Mononuclear cell (primary cell): ENCODE results near the gene CSTB. TPM values are rescaled to one million over a fixed set of nuclear protein-coding genes. Genes with fewer than 3 reads are reported as not detected.

Source experiments
- H3K27me3 ChIP-seq: 2 replicates; pipeline ENCODE4 v1.6.0; 2011; ENCODE audit warnings: low read length, control low read depth; ENCODE audit not compliant: insufficient read depth
- H3K4me1 ChIP-seq: 2 replicates; pipeline ENCODE4 v1.5.1; 2011; ENCODE audit warnings: mild to moderate bottlenecking, low read length, control low read depth; ENCODE audit not compliant: insufficient read depth
- H3K4me3 ChIP-seq: 2 replicates; pipeline ENCODE4 v1.5.1; 2011; ENCODE audit warnings: mild to moderate bottlenecking, low read length, moderate library complexity
- H3K9me3 ChIP-seq: 2 replicates; pipeline ENCODE4 v1.5.1; 2011; ENCODE audit warnings: low read depth, mild to moderate bottlenecking, control low read depth, low read length
- total RNA-seq: library from RNA; depleted of rRNA; stranded (reverse); fragments of >200 nt; gene quantifications from one replicate; pipeline ENCODE4 v1.2.3, GENCODE V29; 2012

CSTB gene
- total RNA-seq, 1 donor: 9.4 TPM

- Histone ChIP-seq H3K4me3 (no peak overlapping the region), H3K27me3 (no peaks in the 10 kb centered on the region), H3K9me3 (no peaks in the 10 kb centered on the region), H3K4me1 (peaks cover 22% of the 10 kb centered on the region)
These were observed 5.9 kb downstream of the CSTB start for GRCh38 chr21:43770066-43770655.

- no peak overlapping the region for H3K4me3 ChIP-seq
- no peaks in the 10 kb centered on the region for H3K9me3 ChIP-seq
- peaks cover 15% of the 10 kb centered on the region for H3K4me1 ChIP-seq
- no peaks in the 10 kb centered on the region for H3K27me3 ChIP-seq
These were observed 6.7 kb downstream of the CSTB start for GRCh38 chr21:43769325-43769958.

- Histone ChIP-seq H3K4me3 (no peak overlapping the region), H3K9me3 (no peaks in the 10 kb centered on the region), H3K4me1 (peaks cover 11% of the 10 kb centered on the region), H3K27me3 (no peaks in the 10 kb centered on the region)
These were observed 7.3 kb downstream of the CSTB start for GRCh38 chr21:43768868-43769167.

- no peaks in the 10 kb centered on the region for H3K27me3 ChIP-seq
- no peak overlapping the region for H3K4me3 ChIP-seq
- peaks cover 11% of the 10 kb centered on the region for H3K4me1 ChIP-seq
- H3K9me3 ChIP-seq: no peaks in the 10 kb centered on the region
These were observed 7.9 kb downstream of the CSTB start for GRCh38 chr21:43767984-43768867.

- H3K27me3 ChIP-seq: no peaks in the 10 kb centered on the region
- no peaks in the 10 kb centered on the region for H3K9me3 ChIP-seq
- H3K4me3 ChIP-seq: no peak overlapping the region
These were observed 8.6 kb downstream of the CSTB start for GRCh38 chr21:43767498-43767983.

GRCh38 chr21:43766734-43767497, 9.2 kb downstream of the CSTB start:
- peaks cover 11% of the 10 kb centered on the region for H3K4me1 ChIP-seq
- H3K9me3 ChIP-seq: no peaks in the 10 kb centered on the region
- H3K4me3 ChIP-seq: no peak overlapping the region
- H3K27me3 ChIP-seq: no peaks in the 10 kb centered on the region

More at GRCh38 chr21:43767498-43767983, 8.6 kb downstream of the CSTB start:
- peaks cover 11% of the 10 kb centered on the region for H3K4me1 ChIP-seq

- Histone ChIP-seq H3K4me1 (peaks cover 7% of the 10 kb centered on the region), H3K4me3 (no peak overlapping the region), H3K27me3 (no peaks in the 10 kb centered on the region), H3K9me3 (no peaks in the 10 kb centered on the region)
These were observed 11.3 kb downstream of the CSTB start for GRCh38 chr21:43764576-43765495.

- Histone ChIP-seq H3K9me3 (no peaks in the 10 kb centered on the region), H3K27me3 (no peaks in the 10 kb centered on the region), H3K4me3 (no peak overlapping the region), H3K4me1 (peaks cover 7% of the 10 kb centered on the region)
These were observed 12.1 kb downstream of the CSTB start for GRCh38 chr21:43763901-43764523.

GRCh38 chr21:43762303-43763128, 13.6 kb downstream of the CSTB start:
- Histone ChIP-seq H3K4me1 (no peaks in the 10 kb centered on the region), H3K27me3 (no peaks in the 10 kb centered on the region), H3K9me3 (no peaks in the 10 kb centered on the region), H3K4me3 (no peak overlapping the region)

GRCh38 chr21:43761886-43762285, 14.2 kb downstream of the CSTB start:
- H3K4me3 ChIP-seq: no peak overlapping the region

GRCh38 chr21:43760391-43760958, 15.6 kb downstream of the CSTB start:
- H3K4me1 ChIP-seq: no peaks in the 10 kb centered on the region
- H3K4me3 ChIP-seq: no peak overlapping the region
- H3K27me3 ChIP-seq: no peaks in the 10 kb centered on the region
- no peaks in the 10 kb centered on the region for H3K9me3 ChIP-seq

More at GRCh38 chr21:43761886-43762285, 14.2 kb downstream of the CSTB start:
- H3K27me3 ChIP-seq: no peaks in the 10 kb centered on the region
- H3K4me1 ChIP-seq: no peaks in the 10 kb centered on the region
- H3K9me3 ChIP-seq: no peaks in the 10 kb centered on the region

- no peaks in the 10 kb centered on the region for H3K27me3 ChIP-seq
- no peak overlapping the region for H3K4me3 ChIP-seq
- no peaks in the 10 kb centered on the region for H3K9me3 ChIP-seq
- no peaks in the 10 kb centered on the region for H3K4me1 ChIP-seq
These were observed 16.5 kb downstream of the CSTB start for GRCh38 chr21:43759651-43760050.

GRCh38 chr21:43758811-43759210, 17.3 kb downstream of the CSTB start:
- no peaks in the 10 kb centered on the region for H3K27me3 ChIP-seq
- H3K4me3 ChIP-seq: no peak overlapping the region
- no peaks in the 10 kb centered on the region for H3K4me1 ChIP-seq
- H3K9me3 ChIP-seq: no peaks in the 10 kb centered on the region
